Adrenal gland (tissue), 5 donors: ENCODE data around the gene CAPN13.

ENCODE experiments used
- CTCF ChIP-seq, 6 experiments: fragments of 450-650 bp in 4 of 6; fragments of 200-600 bp in 2 of 6; sonication (generic) in 1 of 6; IDR thresholded peaks; 1 replicate in 5 of 6; 2 replicates in 1 of 6; pipeline versions ENCODE4 v1.5.1 to v1.8.0; 2016 to 2021; ENCODE audit warnings: antibody characterized with exemption in 6 of 6, mild to moderate bottlenecking in 2 of 6, moderate library complexity in 1 of 6
- POLR2A ChIP-seq, 2 donors: fragments of 450-650 bp; IDR thresholded peaks; one replicate each; pipeline ENCODE4 v1.6.1; 2017; ENCODE audit warnings: antibody characterized with exemption in 2 of 2, mild to moderate bottlenecking in 2 of 2, moderate library complexity in 1 of 2
- donor health status: DM: no; HTN: no; CAD: no.

- TF ChIP-seq CTCF (IDR thresholded peaks at IDR 0.05): no peak
- TF ChIP-seq POLR2A (IDR thresholded peaks at IDR 0.05): no peak
Observed at GRCh38 chr2:30689496-30690125, 117.6 kb downstream of the CAPN13 start.
